HFFc6 (cell line): Measurements from ENCODE around the gene ITPR3. TPM values are rescaled to one million over a fixed set of nuclear protein-coding genes. Genes with fewer than 3 reads are reported as not detected.
A peak's percentile ranks its signal among the peaks of the same experiment; 100 is the strongest.

Experiments used
- DNase-seq: peaks from one replicate; pipeline ENCODE4 v3.0.0-alpha.2; 2018
- H3K27ac Mint-ChIP-seq: 2 replicates; pipeline ENCODE4 v1.8.0; 2020; ENCODE audit warnings: mild to moderate bottlenecking, mixed read lengths
- H3K27me3 Mint-ChIP-seq: 2 replicates; pipeline ENCODE4 v1.8.0; 2021; ENCODE audit warnings: mild to moderate bottlenecking, moderate library complexity, mixed read lengths; ENCODE audit not compliant: insufficient read depth
- H3K36me3 Mint-ChIP-seq: 2 replicates; pipeline ENCODE4 v1.8.0; 2021; ENCODE audit warnings: low read depth, mixed read lengths
- H3K4me1 Mint-ChIP-seq: 2 replicates; pipeline ENCODE4 v1.8.0; 2020; ENCODE audit warnings: low read depth, mixed read lengths
- H3K4me3 Mint-ChIP-seq: 2 replicates; pipeline ENCODE4 v1.8.0; 2020; ENCODE audit warnings: mild to moderate bottlenecking, moderate library complexity, mixed read lengths
- H3K9me3 Mint-ChIP-seq: 2 replicates; pipeline ENCODE4 v1.8.0; 2020; ENCODE audit warnings: mild to moderate bottlenecking, mixed read lengths
- CTCF ChIP-seq: fragments of 200-600 bp; sonication (generic); IDR thresholded peaks from 2 replicates; pipeline ENCODE4 v1.5.0; 2021; ENCODE audit warnings: antibody characterized with exemption, mild to moderate bottlenecking
- total RNA-seq, 6 experiments: library from RNA; stranded (reverse); fragmentation: NEBNext Ultra II Directional; extraction: Animal tissue kit (Norgen Biotek cat#: 25700); gene quantifications; 2 replicates in 1 of 6; 3 replicates in 5 of 6; pipeline ENCODE4 v1.2.3, GENCODE V29; 2021

ITPR3 gene
- total RNA-seq, 6 experiments from 2014 or later: 20.2 to 30.3 (median 26.9) TPM

DNA sequence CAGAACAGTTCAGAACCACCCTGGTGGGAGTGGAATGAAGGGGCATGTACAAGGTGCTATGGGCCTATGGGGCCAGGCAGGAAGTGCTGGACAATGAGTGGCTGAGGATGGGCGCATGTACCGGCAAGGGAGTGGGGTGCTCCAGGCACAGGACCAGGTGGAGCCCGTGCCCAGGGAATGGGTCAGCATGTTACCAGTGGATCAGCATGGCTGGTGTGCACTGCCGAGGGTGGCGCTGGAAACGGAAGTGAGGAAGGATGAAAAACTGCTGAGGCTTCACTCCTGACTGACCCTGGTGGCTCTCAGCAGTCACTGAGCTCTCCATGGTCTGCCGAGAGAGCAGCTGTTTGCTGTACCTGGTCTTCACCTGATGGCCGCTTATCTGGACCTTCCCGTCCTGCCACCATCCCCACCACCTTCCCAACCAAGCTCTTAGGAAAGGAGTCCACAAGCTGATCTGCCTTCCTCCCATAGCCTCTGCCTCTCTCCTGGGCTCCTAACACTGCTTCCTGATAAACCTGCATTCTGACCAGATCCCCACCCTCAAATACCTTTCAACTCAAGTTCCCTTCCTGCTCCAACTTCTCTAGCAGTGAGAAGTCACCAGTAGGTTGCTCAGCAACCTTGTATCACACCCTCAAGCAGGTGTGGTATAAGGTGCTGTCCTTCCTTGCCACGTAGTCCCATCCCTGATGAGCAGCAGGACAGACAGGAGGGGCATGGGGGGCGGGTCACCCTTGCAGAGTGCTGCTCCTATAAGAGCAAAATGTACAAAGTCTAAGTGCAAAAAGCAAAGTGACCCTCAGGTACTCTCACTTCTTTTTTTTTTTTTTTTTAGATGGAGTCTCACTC, 83.3 kb downstream of the ITPR3 start:
- Mint-ChIP-seq H3K27ac (no peak overlapping the region; the same call in 1 of the 2 replicates), H3K27me3 (no peaks in the 10 kb centered on the region; the same call in 1 of the 2 replicates), H3K36me3 (peaks cover 8% of the 10 kb centered on the region), H3K4me1 (peaks cover 41% of the 10 kb centered on the region), H3K9me3 (no peaks in the 10 kb centered on the region), H3K4me3 (no peak overlapping the region)
- no peak for DNase-seq
- TF ChIP-seq CTCF: no peak

GRCh38 chr6:33705268-33705885, 84.3 kb downstream of the ITPR3 start:
- H3K27me3 Mint-ChIP-seq: no peaks in the 10 kb centered on the region; the same call in 1 of the 2 replicates
- H3K36me3 Mint-ChIP-seq: peaks cover 15% of the 10 kb centered on the region
- no peak for DNase-seq
- TF ChIP-seq CTCF: no peak
- H3K27ac Mint-ChIP-seq: no peak overlapping the region; the same call in 1 of the 2 replicates
- no peak overlapping the region for H3K4me3 Mint-ChIP-seq
- no peaks in the 10 kb centered on the region for H3K9me3 Mint-ChIP-seq
- H3K4me1 Mint-ChIP-seq: peaks cover 44% of the 10 kb centered on the region

GRCh38 chr6:33705955-33706725, 85.0 kb downstream of the ITPR3 start:
- Mint-ChIP-seq H3K27me3 (no peaks in the 10 kb centered on the region; the same call in 1 of the 2 replicates), H3K36me3 (peaks cover 19% of the 10 kb centered on the region)

DNA sequence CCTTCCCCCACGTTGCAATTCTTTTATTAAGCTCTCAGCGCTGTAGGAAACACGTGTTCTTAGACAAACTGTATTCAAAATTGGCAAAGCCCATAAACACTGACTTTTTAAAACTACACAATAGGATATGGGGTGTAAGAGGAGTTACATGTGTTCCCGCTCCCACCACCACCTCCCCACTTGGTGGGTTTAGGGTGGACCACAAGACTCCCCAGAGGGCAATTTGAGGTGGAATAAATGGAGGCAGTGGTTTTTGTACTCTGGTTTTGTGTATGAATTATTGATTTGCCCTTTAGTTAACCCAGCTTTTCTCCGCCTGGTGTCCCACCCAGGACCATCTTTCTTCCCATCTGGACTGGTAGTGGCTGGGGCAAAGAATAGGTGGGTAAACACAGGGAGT, 86.6 kb downstream of the ITPR3 start:
- no peak for DNase-seq
- H3K4me1 Mint-ChIP-seq: peaks cover 38% of the 10 kb centered on the region
- peaks cover 19% of the 10 kb centered on the region for H3K36me3 Mint-ChIP-seq
- no peak for TF ChIP-seq CTCF
- H3K9me3 Mint-ChIP-seq: no peaks in the 10 kb centered on the region
- no peak overlapping the region for H3K27ac Mint-ChIP-seq
- no peak overlapping the region for H3K4me3 Mint-ChIP-seq
- peaks cover 2% of the 10 kb centered on the region; the same call in 1 of the 2 replicates for H3K27me3 Mint-ChIP-seq

More at GRCh38 chr6:33705955-33706725, 85.0 kb downstream of the ITPR3 start:
- DNase-seq: no peak
- no peak for TF ChIP-seq CTCF
- H3K4me3 Mint-ChIP-seq: no peak overlapping the region
- H3K4me1 Mint-ChIP-seq: peaks cover 48% of the 10 kb centered on the region
- H3K27ac Mint-ChIP-seq: no peak overlapping the region
- no peaks in the 10 kb centered on the region for H3K9me3 Mint-ChIP-seq

DNA sequence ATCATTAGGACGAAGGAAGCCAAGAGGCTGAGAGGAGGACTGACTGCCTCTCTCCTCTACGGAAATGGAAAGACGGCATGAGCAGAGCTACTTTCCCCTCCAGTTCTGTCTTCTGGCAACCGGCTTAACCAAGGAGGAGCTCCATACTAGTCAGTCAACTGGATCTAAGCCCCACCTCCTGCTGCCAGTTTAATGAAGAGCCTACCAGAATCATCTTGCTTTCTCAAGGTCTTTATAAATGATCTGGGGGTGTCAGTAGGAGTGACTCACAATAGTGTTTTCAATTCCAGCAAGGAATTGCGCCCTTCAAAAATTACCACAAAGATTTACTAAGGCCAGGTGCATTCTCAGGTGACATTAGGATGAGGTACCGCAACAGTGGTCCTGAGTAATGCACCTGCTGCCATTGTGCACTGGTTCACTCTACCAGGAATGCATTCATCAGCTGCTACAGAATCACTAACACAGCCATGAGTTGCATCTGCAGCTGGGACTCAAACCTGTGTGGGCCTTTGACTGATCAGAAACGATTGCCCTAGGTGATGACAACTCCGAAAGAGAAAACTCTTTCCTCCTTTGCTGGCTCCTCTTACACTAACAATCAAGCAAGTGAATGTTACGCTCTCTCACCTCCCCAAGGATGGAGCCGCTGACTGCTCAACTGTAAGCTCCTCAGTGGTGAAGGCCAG, 87.5 kb downstream of the ITPR3 start:
- peaks cover 2% of the 10 kb centered on the region; the same call in 1 of the 2 replicates for H3K27me3 Mint-ChIP-seq
- no peak for TF ChIP-seq CTCF
- H3K4me3 Mint-ChIP-seq: no peak overlapping the region
- DNase-seq: no peak
- peaks cover 38% of the 10 kb centered on the region for H3K4me1 Mint-ChIP-seq
- H3K36me3 Mint-ChIP-seq: peaks cover 19% of the 10 kb centered on the region
- no peaks in the 10 kb centered on the region for H3K9me3 Mint-ChIP-seq
- H3K27ac Mint-ChIP-seq: peak overlapping the region; percentile 4; the same call in 1 of the 2 replicates
